K562 (cell line): ENCODE results near the gene OMG. TPM values are rescaled to one million over a fixed set of nuclear protein-coding genes. Genes with fewer than 3 reads are reported as not detected.

ENCODE experiments used
- ATF3 ChIP-seq, 2 experiments: fragments of 450-650 bp in 1 of 2; sonication (generic) in 1 of 2; formaldehyde crosslinking in 1 of 2; IDR thresholded peaks in 1 of 2; conservative IDR thresholded peaks in 1 of 2; 2 replicates each; pipeline versions ENCODE4 v1.6.1 to v1.8.1; 2016 to 2023; ENCODE audit warnings: mild to moderate bottlenecking in 2 of 2, moderate library complexity in 2 of 2, inconsistent platforms in 1 of 2, missing genetic modification reagents in 1 of 2
- BCLAF1 ChIP-seq, 2 experiments: fragments of 450-650 bp in 1 of 2; IDR thresholded peaks; 2 replicates each; pipeline ENCODE4 v1.6.1; 2011 to 2017; ENCODE audit warnings: low read depth in 2 of 2, antibody characterized with exemption in 1 of 2, borderline replicate concordance in 1 of 2, low read length in 1 of 2, mild to moderate bottlenecking in 1 of 2, mixed read lengths in 1 of 2; ENCODE audit not compliant: control insufficient read depth in 1 of 2
- BRCA1 ChIP-seq, 2 experiments: fragments of 450-650 bp in 1 of 2; sonication (generic) in 1 of 2; formaldehyde crosslinking in 1 of 2; IDR thresholded peaks; 2 replicates each; pipeline versions ENCODE4 v1.5.0 to v1.6.1; 2017 to 2020; ENCODE audit warnings: mild to moderate bottlenecking in 1 of 2, missing genetic modification reagents in 1 of 2
- BRF1 ChIP-seq: IDR thresholded peaks from 3 replicates; pipeline ENCODE4 v1.6.1; 2011; ENCODE audit warnings: borderline replicate concordance, mild to moderate bottlenecking; ENCODE audit not compliant: insufficient read length; ENCODE audit errors: extremely low read depth
- CEBPB ChIP-seq: fragments of 450-650 bp; IDR thresholded peaks from 2 replicates; pipeline ENCODE4 v1.6.1; 2016; ENCODE audit warnings: missing genetic modification characterization, missing compliant biosample characterization
- ELK1 ChIP-seq: sonication (generic); formaldehyde crosslinking; IDR thresholded peaks from 2 replicates; pipeline ENCODE4 v1.8.1; 2022; ENCODE audit warnings: missing genetic modification reagents
- GATAD2B ChIP-seq: fragments of 450-650 bp; IDR thresholded peaks from 2 replicates; pipeline ENCODE4 v1.6.1; 2017; ENCODE audit warnings: mild to moderate bottlenecking, borderline replicate concordance
- HDAC3 ChIP-seq: fragments of 450-650 bp; IDR thresholded peaks from 2 replicates; pipeline ENCODE4 v1.6.1; 2018; ENCODE audit warnings: borderline replicate concordance, mild to moderate bottlenecking, moderate library complexity; ENCODE audit not compliant: partially characterized antibody
- KDM1A ChIP-seq, 2 experiments: fragments of 450-650 bp; IDR thresholded peaks; 2 replicates each; pipeline ENCODE4 v1.6.1; 2016; ENCODE audit warnings: mild to moderate bottlenecking in 2 of 2
- NCOA1 ChIP-seq: fragments of 450-650 bp; IDR thresholded peaks from 2 replicates; pipeline ENCODE4 v1.6.1; 2016; ENCODE audit warnings: low read depth
- PML ChIP-seq: IDR thresholded peaks from 2 replicates; pipeline ENCODE4 v1.6.1; 2012; ENCODE audit warnings: low read length, inconsistent platforms
- PRDM10 ChIP-seq: fragments of 450-650 bp; IDR thresholded peaks from 2 replicates; pipeline ENCODE4 v1.6.1; 2018; ENCODE audit not compliant: partially characterized antibody
- SMARCC2 ChIP-seq: fragments of 450-650 bp; IDR thresholded peaks from 2 replicates; pipeline ENCODE4 v1.6.1; 2017; ENCODE audit warnings: antibody characterized with exemption, moderate library complexity, mild to moderate bottlenecking, low read depth
- STAT5A ChIP-seq: IDR thresholded peaks from 2 replicates; pipeline ENCODE4 v1.6.1; 2012; ENCODE audit warnings: low read length, inconsistent platforms, borderline replicate concordance
- ZNF707 ChIP-seq: fragments of 250-450 bp; sonication (Bioruptor Pico); conservative IDR thresholded peaks from 2 replicates; pipeline ENCODE4 v1.8.0; 2022; ENCODE audit warnings: inconsistent platforms, mild to moderate bottlenecking, moderate library complexity
- polyA plus RNA-seq, 8 experiments: library from polyadenylated mRNA; depleted of rRNA in 4 of 8; stranded (reverse) in 5 of 8; unstranded in 3 of 8; fragments of >200 nt; fragmentation: Nextera tagmentation in 2 of 8; fragmentation: Illumina TruSeq in 1 of 8; extraction: Ambion mirVana in 2 of 8; extraction: Trizol in 1 of 8; gene quantifications; 2 replicates each; pipeline versions ENCODE4 v1.2.1 to v1.2.3, GENCODE V29; 2011 to 2014; ENCODE audit warnings: inconsistent platforms in 1 of 8, missing spikeins in 1 of 8
- total RNA-seq, 7 experiments: library from RNA; depleted of rRNA in 6 of 7; stranded (reverse); fragments of >200 nt in 6 of 7; fragmentation: Illumina TruSeq in 2 of 7; extraction: Trizol in 2 of 7; gene quantifications; 2 replicates each; pipeline versions ENCODE4 v1.2.1 to v1.2.3, GENCODE V29; 2011 to 2021; ENCODE audit warnings: low replicate concordance in 1 of 7

OMG gene
- total and polyA plus RNA-seq, 9 of the 15 experiments (the other 6 are each of a cell fraction or from before 2014, with no cell fraction given): 0.41 TPM; not detected in 8

GRCh38 chr17:31339906-31340661, 43.0 kb upstream of the OMG start (continued):
- TF ChIP-seq PRDM10 (no peak), ATF3 (IDR thresholded peaks at IDR 0.05) (peak; percentile 82), ATF3 (CRISPR knock-in tag; conservative IDR thresholded peaks at IDR 0.05) (no peak), ELK1 (CRISPR knock-in tag) (no peak), HDAC3 (peak; percentile 50), CEBPB (tag) (no peak; the same call in 1 of the 2 replicates), KDM1A (IDR thresholded peaks at IDR 0.05) (peak; percentile 92 to 93), SMARCC2 (peak; percentile 80), BCLAF1 (IDR thresholded peaks at IDR 0.05; ENCODE audit: borderline replicate concordance in 1 of 2, control insufficient read depth in 1 of 2, low read depth in 2 of 2, low read length in 1 of 2) (peak in 1 of 2 experiments; percentile 31; a peak in 1 of 4 replicates), STAT5A (peak; percentile 74), NCOA1 (0 out of 2 replicates have a peak, but pooled peaks have one; percentile 42), BRCA1 (IDR thresholded peaks at IDR 0.05) (no peak), BRCA1 (CRISPR knock-in tag; IDR thresholded peaks at IDR 0.05) (no peak), GATAD2B (peak; percentile 61; the same call in 1 of the 2 replicates), ZNF707 (CRISPR knock-in tag) (no peak), BRF1 (no peak), PML (peak; percentile 78)
